Transverse colon (tissue), 4 donors: ENCODE results near the gene AFP. TPM values are rescaled to one million over a fixed set of nuclear protein-coding genes. Genes with fewer than 3 reads are reported as not detected.

Experiments
- DNase-seq: peaks from one replicate; pipeline ENCODE4 v3.0.0-alpha.2; 2019
- H3K27ac ChIP-seq, 4 donors: fragments of 200-600 bp; sonication (generic); 2 replicates each; pipeline ENCODE4 v1.5.1; 2016 to 2018; ENCODE audit warnings: inconsistent platforms in 4 of 4
- H3K27me3 ChIP-seq: fragments of 200-600 bp; sonication (generic); 2 replicates; pipeline ENCODE4 v1.5.1; 2017; ENCODE audit warnings: inconsistent platforms
- H3K36me3 ChIP-seq, 4 donors: fragments of 200-600 bp; sonication (generic); 2 replicates each; pipeline ENCODE4 v1.5.1; 2017 to 2019; ENCODE audit warnings: inconsistent platforms in 4 of 4
- H3K4me1 ChIP-seq, 4 donors: fragments of 200-600 bp; sonication (generic); 2 replicates each; pipeline ENCODE4 v1.5.1; 2017 to 2020; ENCODE audit warnings: inconsistent platforms in 4 of 4
- H3K4me3 ChIP-seq, 4 donors: fragments of 200-600 bp; sonication (generic); 1 replicate in 1 of 4; 2 replicates in 3 of 4; pipeline versions ENCODE4 v1.5.1 to v1.6.1; 2017 to 2019; ENCODE audit warnings: inconsistent platforms in 4 of 4
- H3K9me3 ChIP-seq, 2 donors: fragments of 200-600 bp; sonication (generic); 2 replicates each; pipeline ENCODE4 v1.5.1; 2017 to 2019; ENCODE audit warnings: inconsistent platforms in 2 of 2
- CTCF ChIP-seq, 5 experiments: fragments of 200-600 bp in 3 of 5; fragments of 450-650 bp in 2 of 5; sonication (generic) in 3 of 5; IDR thresholded peaks; 1 replicate in 2 of 5; 2 replicates in 3 of 5; pipeline ENCODE4 v1.5.1; 2016 to 2017; ENCODE audit warnings: antibody characterized with exemption in 5 of 5, inconsistent platforms in 3 of 5, mild to moderate bottlenecking in 2 of 5, moderate library complexity in 1 of 5
- EP300 ChIP-seq: sonication (generic); formaldehyde crosslinking; IDR thresholded peaks from one replicate; pipeline ENCODE4 v1.6.1; 2017; ENCODE audit warnings: antibody characterized with exemption, low read depth
- POLR2A ChIP-seq: fragments of 450-650 bp; IDR thresholded peaks from one replicate; pipeline ENCODE4 v1.6.1; 2016; ENCODE audit warnings: antibody characterized with exemption, mild to moderate bottlenecking, moderate library complexity
- POLR2AphosphoS5 ChIP-seq, 3 donors: sonication (generic); formaldehyde crosslinking; IDR thresholded peaks; one replicate each; pipeline ENCODE4 v1.6.1; 2016; ENCODE audit warnings: antibody characterized with exemption in 3 of 3
- WGBS, 2 donors: methylation state at CpG; one replicate each; pipeline ENCODE4 v1.1.5; 2018; ENCODE audit warnings: low coverage in 1 of 2; 5-methylcytosine and 5-hydroxymethylcytosine counted together
- in situ Hi-C, 4 donors: fragments of 200-750 bp; cut with MboI; loops; one replicate each; pipeline versions ENCODE4 v1.15.0 to v1.15.1; 2017; ENCODE audit warnings: low sequenced_read_pairs in 3 of 4, low pct_ligation_motif_present in 1 of 4, low pct_unique_long_range_greater_than_20kb in 1 of 4
- intact Hi-C: fragments of 100-400 bp; cut with DNase I; formaldehyde crosslinking; loops from one replicate; pipeline ENCODE4 v1.15.1; 2023; ENCODE audit warnings: low total_unique reads
- total RNA-seq, 4 donors: library from RNA; depleted of rRNA; stranded (reverse); fragments of >200 nt; gene quantifications; one replicate each; pipeline ENCODE4 v1.1.0, GENCODE V29; 2016

Gene AFP
- total RNA-seq, 4 donors from 2014 or later, result not detected

DNA sequence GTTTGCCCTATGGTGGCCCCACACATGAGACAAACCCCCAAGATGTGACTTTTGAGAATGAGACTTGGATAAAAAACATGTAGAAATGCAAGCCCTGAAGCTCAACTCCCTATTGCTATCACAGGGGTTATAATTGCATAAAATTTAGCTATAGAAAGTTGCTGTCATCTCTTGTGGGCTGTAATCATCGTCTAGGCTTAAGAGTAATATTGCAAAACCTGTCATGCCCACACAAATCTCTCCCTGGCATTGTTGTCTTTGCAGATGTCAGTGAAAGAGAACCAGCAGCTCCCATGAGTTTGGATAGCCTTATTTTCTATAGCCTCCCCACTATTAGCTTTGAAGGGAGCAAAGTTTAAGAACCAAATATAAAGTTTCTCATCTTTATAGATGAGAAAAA, 17.3 kb upstream of the AFP start:
- H3K4me3 ChIP-seq, result no peak overlapping the region
- H3K36me3 ChIP-seq, result no peaks in the 10 kb centered on the region
- TF ChIP-seq POLR2AphosphoS5 (IDR thresholded peaks at IDR 0.05) (no peak), POLR2A (no peak), EP300 (no peak), CTCF (IDR thresholded peaks at IDR 0.05) (no peak)
- no peaks in the 10 kb centered on the region for H3K27me3 ChIP-seq
- H3K4me1 ChIP-seq, result no peaks in the 10 kb centered on the region
- 43 to 52% methylated on average over 1 of the region's 1 CpG for WGBS, 2 donors
- H3K9me3 ChIP-seq, result no peaks in the 10 kb centered on the region
- in situ Hi-C loops (no loop called here), intact Hi-C loops (no loop called here)
- DNase-seq, result no peak
- H3K27ac ChIP-seq, result no peak overlapping the region

- in situ Hi-C loops (no loop called here), intact Hi-C loops (no loop called here)
- no peak for TF ChIP-seq CTCF (IDR thresholded peaks at IDR 0.05)
- TF ChIP-seq POLR2AphosphoS5 (IDR thresholded peaks at IDR 0.05), result no peak
- TF ChIP-seq EP300, result no peak
- no peak for TF ChIP-seq POLR2A
- H3K27me3 ChIP-seq, result no peaks in the 10 kb centered on the region
- no peaks in the 10 kb centered on the region for H3K36me3 ChIP-seq
- H3K4me3 ChIP-seq, result no peak overlapping the region
- H3K27ac ChIP-seq, result no peak overlapping the region
- no peaks in the 10 kb centered on the region for H3K9me3 ChIP-seq
- DNase-seq, result no peak
- WGBS, 2 donors, result 64 to 67% methylated on average over 7 of the region's 7 CpGs
- H3K4me1 ChIP-seq, result no peaks in the 10 kb centered on the region
Observed at GRCh38 chr4:73419106-73420038, 16.6 kb upstream of the AFP start.

GRCh38 chr4:73420615-73421014, 15.4 kb upstream of the AFP start:
- Histone ChIP-seq H3K4me1 (no peaks in the 10 kb centered on the region), H3K36me3 (no peaks in the 10 kb centered on the region), H3K27me3 (no peaks in the 10 kb centered on the region), H3K4me3 (no peak overlapping the region), H3K27ac (no peak overlapping the region), H3K9me3 (no peaks in the 10 kb centered on the region)
- intact Hi-C loops, result no loop called here
- TF ChIP-seq POLR2AphosphoS5 (IDR thresholded peaks at IDR 0.05) (no peak), EP300 (no peak), POLR2A (no peak), CTCF (IDR thresholded peaks at IDR 0.05) (no peak)
- in situ Hi-C loops, result no loop called here
- DNase-seq, result no peak
- WGBS, 2 donors, result 93 to 94% methylated on average over 2 of the region's 2 CpGs

DNA sequence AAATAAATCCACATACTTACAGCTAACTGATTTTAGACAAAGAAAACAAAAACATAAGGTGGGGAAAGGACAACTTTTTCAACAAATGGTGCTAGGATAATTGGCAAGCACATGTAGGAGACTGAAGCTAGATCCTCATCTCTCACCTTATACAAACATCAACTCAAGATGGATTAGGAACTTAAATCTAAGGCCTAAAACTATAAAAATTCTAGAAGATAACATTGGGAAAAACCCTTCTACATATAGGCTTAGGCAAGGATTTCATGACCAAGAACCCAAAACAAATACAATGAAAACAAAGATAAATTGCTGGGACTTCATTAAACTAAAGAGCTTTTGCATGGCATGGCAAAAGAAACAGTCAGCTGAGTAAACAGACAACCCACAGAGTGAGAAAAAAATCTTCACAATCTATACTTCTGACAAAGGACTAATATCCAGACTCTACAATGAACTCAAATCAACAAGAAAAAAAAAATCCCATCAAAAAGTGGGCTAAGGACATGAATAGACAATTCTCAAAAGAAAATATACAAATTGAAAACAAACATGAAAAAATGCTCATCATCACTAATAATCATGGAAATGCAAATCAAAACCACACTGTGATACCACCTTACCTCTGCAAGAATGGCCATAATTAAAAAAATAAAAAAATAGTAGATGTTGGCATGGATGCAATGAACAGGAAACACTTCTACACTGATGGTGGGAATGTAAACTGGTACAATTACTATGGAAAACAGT, 14.1 kb upstream of the AFP start:
- no peak overlapping the region for H3K27ac ChIP-seq
- TF ChIP-seq POLR2AphosphoS5 (IDR thresholded peaks at IDR 0.05) (no peak), EP300 (no peak)
- H3K27me3 ChIP-seq, result no peaks in the 10 kb centered on the region
- H3K9me3 ChIP-seq, result no peaks in the 10 kb centered on the region
- H3K4me3 ChIP-seq, result no peak overlapping the region
- no peaks in the 10 kb centered on the region for H3K4me1 ChIP-seq
- intact Hi-C loops, result no loop called here
- H3K36me3 ChIP-seq, result no peaks in the 10 kb centered on the region
- in situ Hi-C loops, result no loop called here
- no peak for DNase-seq
